A549 (cell line): Measurements from ENCODE around the gene RHOBTB1.

ENCODE experiments used
- BHLHE40 ChIP-seq: IDR thresholded peaks from 2 replicates; pipeline ENCODE4 v1.6.1; 2012; ENCODE audit warnings: low read depth, low read length, inconsistent platforms
- CBX8 ChIP-seq: fragments of 200-600 bp; sonication (generic); IDR thresholded peaks from 2 replicates; pipeline ENCODE4 v1.6.1; 2016
- CTCF ChIP-seq: fragments of >200 bp; sonication (Bioruptor Twin); formaldehyde crosslinking; IDR thresholded peaks from 3 replicates; pipeline ENCODE4 v1.5.1; 2016
- EP300 ChIP-seq, 2 experiments: fragments of >200 bp; sonication (Bioruptor Twin); formaldehyde crosslinking; IDR thresholded peaks; 2 replicates in 1 of 2; 3 replicates in 1 of 2; pipeline ENCODE4 v1.6.1; 2016 to 2017
- FOSL2 ChIP-seq, 2 experiments: fragments of 450-650 bp in 1 of 2; fragments of >200 bp in 1 of 2; sonication (Bioruptor Twin) in 1 of 2; formaldehyde crosslinking; IDR thresholded peaks; 2 replicates each; pipeline versions ENCODE4 v1.5.0 to v1.6.1; 2016 to 2020; ENCODE audit warnings: mild to moderate bottlenecking in 1 of 2, moderate library complexity in 1 of 2
- FOXS1 ChIP-seq: fragments of 250-450 bp; sonication (Bioruptor Pico); IDR thresholded peaks from 2 replicates; pipeline ENCODE4 v1.5.0; 2020; ENCODE audit warnings: mild to moderate bottlenecking, moderate library complexity
- JUNB ChIP-seq: fragments of >200 bp; sonication (Bioruptor Twin); formaldehyde crosslinking; IDR thresholded peaks from 2 replicates; pipeline ENCODE4 v1.6.1; 2016
- MAX ChIP-seq: IDR thresholded peaks from 2 replicates; pipeline ENCODE4 v1.6.1; 2012
- MYC ChIP-seq: IDR thresholded peaks from 2 replicates; pipeline ENCODE4 v1.6.1; 2012; ENCODE audit warnings: mild to moderate bottlenecking, inconsistent platforms, low read length, improper control_type of control experiment, borderline replicate concordance
- POLR2A ChIP-seq: IDR thresholded peaks from 2 replicates; pipeline ENCODE4 v1.6.1; 2012; ENCODE audit warnings: mild to moderate bottlenecking, low read length
- RARB ChIP-seq: fragments of 250-450 bp; sonication (Bioruptor Pico); IDR thresholded peaks from 2 replicates; pipeline ENCODE4 v1.8.0; 2021; ENCODE audit warnings: mild to moderate bottlenecking, moderate library complexity
- SMC3 ChIP-seq: fragments of >200 bp; sonication (Bioruptor Twin); formaldehyde crosslinking; IDR thresholded peaks from 3 replicates; pipeline ENCODE4 v1.6.1; 2018; ENCODE audit warnings: inconsistent platforms

GRCh38 chr10:60986791-60987190 lies 42.8 kb upstream of the RHOBTB1 start:
- TF ChIP-seq MYC: no peak
- no peak for TF ChIP-seq RARB (CRISPR knock-in tag)
- no peak for TF ChIP-seq FOXS1 (CRISPR knock-in tag)
- no peak for TF ChIP-seq CBX8
- no peak for TF ChIP-seq BHLHE40
- no peak for TF ChIP-seq CTCF
- TF ChIP-seq SMC3: no peak
- TF ChIP-seq MAX: no peak
- no peak for TF ChIP-seq POLR2A
- TF ChIP-seq EP300 (IDR thresholded peaks at IDR 0.05): no peak
- no peak for TF ChIP-seq FOSL2 (IDR thresholded peaks at IDR 0.05)
- TF ChIP-seq FOSL2 (CRISPR knock-in tag; IDR thresholded peaks at IDR 0.05): no peak
- TF ChIP-seq JUNB: no peak
